Measurements from ENCODE around the gene PDGFA.

DNA sequence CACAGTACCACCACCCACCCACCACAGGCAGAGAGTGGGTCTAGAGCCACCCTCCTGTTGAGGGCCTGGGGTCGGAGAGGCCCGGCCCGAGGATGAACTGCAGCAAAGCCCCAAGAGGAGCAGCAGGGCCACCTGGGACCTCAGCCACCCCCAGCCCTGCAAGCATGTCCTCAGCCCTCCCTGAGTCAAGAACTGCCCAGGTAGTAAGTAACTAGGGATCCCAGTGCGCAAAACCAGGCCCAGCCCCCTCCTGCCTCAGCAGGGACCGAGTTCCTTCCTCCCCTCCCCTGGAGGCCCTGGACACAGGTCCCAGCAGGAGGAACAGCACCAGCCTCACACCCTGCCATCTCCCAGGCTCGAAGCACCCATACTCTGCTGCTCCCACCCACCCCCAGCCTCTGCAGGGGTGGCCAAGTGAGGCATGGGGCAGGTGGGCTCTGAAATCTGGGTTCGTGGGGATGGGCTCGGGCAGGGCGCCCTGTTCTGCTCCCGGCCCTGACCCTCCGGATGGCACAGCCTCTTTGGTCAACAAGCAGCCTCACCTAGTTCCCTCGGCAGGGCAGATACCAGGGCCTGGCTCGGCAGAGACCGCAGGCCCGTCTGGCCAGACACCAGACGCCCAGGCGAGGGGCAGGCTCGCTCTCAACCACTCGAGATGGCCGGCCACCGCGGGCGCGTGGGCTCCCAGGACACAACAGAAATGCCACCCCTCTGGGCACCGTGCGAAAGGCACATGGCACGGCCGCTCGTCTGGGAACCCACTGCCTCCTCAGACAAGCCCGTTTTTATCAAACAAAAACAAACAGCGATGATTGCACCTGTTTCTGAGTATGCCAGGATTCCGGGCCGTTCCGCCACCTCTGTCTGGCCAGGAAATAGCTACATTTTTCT is 15.2 kb downstream of the PDGFA start:
- no peak for TF ChIP-seq POLR2AphosphoS5 (IDR thresholded peaks at IDR 0.05; ENCODE audit: insufficient read depth in 1 of 2, low read depth in 1 of 2)
- TF ChIP-seq, protein P1, sequence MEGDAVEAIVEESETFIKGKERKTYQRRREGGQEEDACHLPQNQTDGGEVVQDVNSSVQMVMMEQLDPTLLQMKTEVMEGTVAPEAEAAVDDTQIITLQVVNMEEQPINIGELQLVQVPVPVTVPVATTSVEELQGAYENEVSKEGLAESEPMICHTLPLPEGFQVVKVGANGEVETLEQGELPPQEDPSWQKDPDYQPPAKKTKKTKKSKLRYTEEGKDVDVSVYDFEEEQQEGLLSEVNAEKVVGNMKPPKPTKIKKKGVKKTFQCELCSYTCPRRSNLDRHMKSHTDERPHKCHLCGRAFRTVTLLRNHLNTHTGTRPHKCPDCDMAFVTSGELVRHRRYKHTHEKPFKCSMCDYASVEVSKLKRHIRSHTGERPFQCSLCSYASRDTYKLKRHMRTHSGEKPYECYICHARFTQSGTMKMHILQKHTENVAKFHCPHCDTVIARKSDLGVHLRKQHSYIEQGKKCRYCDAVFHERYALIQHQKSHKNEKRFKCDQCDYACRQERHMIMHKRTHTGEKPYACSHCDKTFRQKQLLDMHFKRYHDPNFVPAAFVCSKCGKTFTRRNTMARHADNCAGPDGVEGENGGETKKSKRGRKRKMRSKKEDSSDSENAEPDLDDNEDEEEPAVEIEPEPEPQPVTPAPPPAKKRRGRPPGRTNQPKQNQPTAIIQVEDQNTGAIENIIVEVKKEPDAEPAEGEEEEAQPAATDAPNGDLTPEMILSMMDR (IDR thresholded peaks at IDR 0.05): no peak
